ENCODE data around the gene TMBIM4. TPM values are rescaled to one million over a fixed set of nuclear protein-coding genes. Genes with fewer than 3 reads are reported as not detected.

The TMBIM4 gene
- total and polyA plus RNA-seq, 2 of the 4 experiments (the other 2 are of a cell fraction): 38.7 to 59.3 TPM

- Histone ChIP-seq H3K56ac (ENCODE audit: extremely low read depth, insufficient read depth, low read length) (no peak overlapping the region), H3K79me1 (ENCODE audit: low read depth in 1 of 2, low read length in 2 of 2) (no peaks in the 10 kb centered on the region), H4K20me1 (ENCODE audit: insufficient read depth, low read length) (no peaks in the 10 kb centered on the region), H3K14ac (replicated peaks; ENCODE audit: low read depth, low read length) (no peak overlapping the region), H3K27me3 (ENCODE audit: control insufficient read depth, insufficient read depth, low read length) (no peaks in the 10 kb centered on the region), H3K4me2 (ENCODE audit: low read depth, low read length) (peak overlapping the region; percentile 34; the same call in 1 of the 2 replicates), H3K9ac (ENCODE audit: low read depth, low read length) (no peak overlapping the region), H4K8ac (ENCODE audit: low read depth in 2 of 2, low read length in 2 of 2) (peak overlapping the region in 1 of 2 experiments; percentile 48; a peak in 2 of 4 replicates), H2BK5ac (ENCODE audit: low read depth, low read length, poor library complexity, severe bottlenecking) (no peak overlapping the region), H3K4me1 (ENCODE audit: control insufficient read depth, insufficient read depth, low read length) (peaks cover 4% of the 10 kb centered on the region), H2BK15ac (ENCODE audit: low read depth, low read length) (no peak overlapping the region), H4K91ac (ENCODE audit: insufficient read depth, low read depth, low read length) (no peak overlapping the region), H4K5ac (ENCODE audit: low read depth, low read length) (no peak overlapping the region), H3K4me3 (ENCODE audit: insufficient read depth, low read depth, low read length) (no peak overlapping the region), H2AK5ac (ENCODE audit: low read depth, low read length) (no peak overlapping the region), H2BK20ac (ENCODE audit: low read depth, low read length) (peak overlapping the region; percentile 35; the same call in 1 of the 2 replicates), H3K27ac (ENCODE audit: insufficient read depth, low read length) (no peak overlapping the region), H3K9me1 (ENCODE audit: insufficient read depth, low read length) (no peaks in the 10 kb centered on the region), H3K36me3 (ENCODE audit: control insufficient read depth, insufficient read depth, low read length) (no peaks in the 10 kb centered on the region), H3K9me3 (ENCODE audit: control insufficient read depth, insufficient read depth, low read length) (no peaks in the 10 kb centered on the region), H2AFZ (replicated peaks; ENCODE audit: low read length, poor library complexity) (peak overlapping the region; percentile 81), H3K4ac (ENCODE audit: low read depth, low read length) (no peak overlapping the region), H2BK120ac (ENCODE audit: low read depth, low read length) (peak overlapping the region; percentile 23; the same call in 1 of the 2 replicates), H3K18ac (ENCODE audit: low read depth, low read length) (no peak overlapping the region), H3K23ac (ENCODE audit: low read depth, low read length) (no peak overlapping the region), H2AK9ac (replicated peaks; ENCODE audit: low read depth, low read length, poor library complexity) (peak overlapping the region; percentile 30)
- intact Hi-C loops (cut with micrococcal nuclease) (loop anchor here (1.0 to 10.0 kb wide), 6 partner anchors 281 to 1303 kb away; no protein-coding TSS in a partner anchor), dilution Hi-C loops (cut with HindIII; ENCODE audit: low sequenced_read_pairs, unreplicated experiment) (no loop called here), in situ Hi-C loops (cut with MboI; ENCODE audit: low sequenced_read_pairs) (loop anchor here (10.0 kb wide), 1 partner anchor 1213 kb away; no protein-coding TSS in a partner anchor)
- peak; percentile 100 for TF ChIP-seq CEBPB (IDR thresholded peaks at IDR 0.05; ENCODE audit: low read depth, low read length)
- peak; percentile 57 for TF ChIP-seq SMC3 (IDR thresholded peaks at IDR 0.05; ENCODE audit: low read depth, low read length)
- TF ChIP-seq RAD21 (IDR thresholded peaks at IDR 0.05; ENCODE audit: low read length): peak; percentile 79
- TF ChIP-seq POLR2A (IDR thresholded peaks at IDR 0.05; ENCODE audit: low read depth, low read length): no peak
- TF ChIP-seq CTCF (conservative IDR thresholded peaks at IDR 0.05; ENCODE audit: low read depth, low read length): peak; percentile 77
- WGBS, 2 experiments (ENCODE audit: extremely low coverage in 2 of 2, insufficient read length in 1 of 2): 54% methylated on average over 5 of the region's 9 CpGs; no CpG with 5 or more reads in 1 of the 2 experiments
- CTCF ChIA-PET: interaction anchor here (1.0 to 1.4 kb wide), 2 partner anchors 10 to 226 kb away, joined by 3 read pairs; no protein-coding TSS in a partner anchor
- POLR2A ChIA-PET (ENCODE audit: unreplicated experiment): no interaction called here
- no TSS peak for BruUV-seq (replicated peaks)
- DNase-seq (peak; percentile 94), ATAC-seq (ENCODE audit: low read depth) (peak; percentile 99)
Observed at GRCh38 chr12:66107451-66107915, 62.3 kb downstream of the TMBIM4 start.

Measured in IMR-90 (cell line).